NCI-H510A treated with DMSO at 0.1 percent for 48 hours (cell line): ENCODE data around the gene IRAK1BP1.
"Not testable (repeated sequence)": the region's sequence is repeated elsewhere in the genome, so short reads cannot be mapped to it uniquely, and the experiment has no call there.

Source experiments
- DNase-seq: peaks from one replicate; lab custom pipeline; 2025; lab: John Stamatoyannopoulos, UW

Gene IRAK1BP1

DNA sequence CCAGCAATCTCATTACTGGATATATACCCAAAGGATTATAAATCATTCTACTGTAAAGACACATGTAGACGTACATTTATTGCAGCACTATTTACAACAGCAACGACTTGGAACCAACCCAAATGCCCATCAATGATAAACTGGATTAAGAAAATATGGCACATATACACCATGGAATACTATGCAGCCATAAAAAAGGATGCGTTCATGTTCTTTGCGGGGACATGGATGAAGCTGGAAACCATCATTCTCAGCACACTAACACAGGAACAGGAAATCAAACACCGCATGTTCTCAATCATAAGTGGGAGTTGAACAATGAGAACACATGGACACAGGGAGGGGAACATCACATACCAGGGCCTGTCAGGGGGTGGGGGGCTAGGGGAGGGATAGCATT, 22.6 kb downstream of the IRAK1BP1 start:
- not testable (repeated sequence) for DNase-seq

GRCh38 chr6:78896227-78896626, 28.9 kb downstream of the IRAK1BP1 start:
- no peak for DNase-seq

DNA sequence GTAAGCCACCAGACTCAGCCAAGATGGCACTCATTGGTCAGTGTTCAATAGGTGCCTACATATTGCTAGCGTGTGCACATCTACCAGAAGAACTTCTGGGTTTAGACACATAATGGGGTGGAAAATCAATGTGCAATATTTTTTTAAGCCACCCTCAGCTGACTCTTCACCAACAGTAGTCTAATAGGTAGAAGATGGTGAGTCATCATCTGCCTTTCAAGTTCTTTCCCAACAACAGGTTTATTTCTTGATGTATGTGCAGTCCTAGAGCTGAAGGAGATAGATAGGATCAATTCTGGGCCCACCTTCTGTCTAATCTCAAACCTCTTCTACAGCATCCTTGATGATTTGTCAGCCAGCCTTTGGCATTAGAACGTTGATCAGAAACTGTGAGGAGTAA, 41.3 kb downstream of the IRAK1BP1 start:
- no peak for DNase-seq

- no peak for DNase-seq
Measured at GRCh38 chr6:78909391-78909790, 42.0 kb downstream of the IRAK1BP1 start.

DNA sequence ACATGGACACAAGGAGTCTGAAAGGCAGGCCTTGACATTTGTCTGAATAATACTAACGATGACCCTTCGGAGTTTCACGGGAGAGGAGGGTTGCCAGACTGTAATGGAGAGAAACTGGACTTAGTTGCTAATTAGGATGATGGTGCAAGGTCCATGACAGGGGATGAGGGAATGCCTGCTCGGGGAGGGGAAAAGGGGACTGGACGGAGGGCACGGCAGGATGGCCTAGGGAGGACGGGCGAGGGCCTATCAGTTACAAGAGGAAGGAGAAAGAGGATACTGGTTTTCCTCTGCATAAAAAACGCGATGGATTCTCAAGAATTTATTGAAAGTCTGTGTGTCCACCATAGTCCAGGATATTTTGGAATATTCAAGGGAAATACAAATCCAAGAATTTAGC, 42.7 kb downstream of the IRAK1BP1 start:
- DNase-seq, result no peak

GRCh38 chr6:78910591-78911171, 43.3 kb downstream of the IRAK1BP1 start:
- no peak for DNase-seq

DNA sequence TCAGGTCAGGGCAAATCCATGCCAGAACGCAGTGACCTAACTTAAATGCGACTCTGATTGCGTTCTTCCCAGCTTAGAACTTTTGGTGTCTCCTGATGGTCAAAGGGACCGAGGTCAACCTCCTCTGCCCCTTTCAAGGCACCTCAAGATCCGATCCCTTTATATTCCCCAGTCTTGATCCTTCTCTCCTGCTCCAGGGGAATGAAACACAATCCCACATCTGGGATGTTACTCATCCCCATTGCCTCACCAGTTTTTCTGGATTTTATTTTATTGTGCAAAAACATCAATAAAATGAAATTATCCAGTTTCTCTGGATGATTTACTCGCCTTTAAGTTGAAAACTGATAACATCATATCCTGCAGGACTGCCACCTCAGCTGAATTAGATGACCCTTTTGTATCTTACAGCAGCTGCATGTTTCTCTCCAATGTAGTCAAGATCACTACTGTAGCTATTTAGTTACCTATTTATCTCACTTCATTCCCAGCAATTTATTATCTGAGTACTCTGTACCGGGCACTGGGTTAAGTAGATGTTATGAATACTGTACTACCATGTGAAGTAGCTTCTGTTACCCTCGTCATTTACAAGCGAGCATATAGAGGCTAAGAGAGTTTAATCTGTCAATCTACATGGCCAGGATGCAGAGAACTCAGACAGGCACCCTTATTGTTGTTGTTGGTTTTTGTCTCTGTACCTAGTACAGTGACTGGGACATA, 44.0 kb downstream of the IRAK1BP1 start:
- no peak for DNase-seq

DNA sequence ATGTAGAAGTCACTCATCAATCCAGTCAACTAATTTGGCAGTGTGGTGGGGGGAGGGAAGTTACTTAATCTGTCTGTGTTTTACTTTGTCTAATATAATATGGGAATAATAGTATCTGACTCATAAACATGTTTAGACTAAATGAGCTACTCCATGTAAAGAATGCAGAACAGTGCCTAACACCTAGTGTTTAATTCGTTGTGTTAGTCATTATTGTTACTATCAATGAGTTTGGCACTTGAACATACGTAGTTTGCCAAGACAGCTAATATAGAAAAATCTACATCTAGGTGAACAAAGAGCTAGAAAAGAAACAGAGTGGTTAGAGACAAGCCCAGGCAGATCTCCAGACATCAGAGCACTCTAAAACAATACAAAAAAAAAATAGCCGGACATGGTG, 49.1 kb downstream of the IRAK1BP1 start:
- no peak for DNase-seq

DNA sequence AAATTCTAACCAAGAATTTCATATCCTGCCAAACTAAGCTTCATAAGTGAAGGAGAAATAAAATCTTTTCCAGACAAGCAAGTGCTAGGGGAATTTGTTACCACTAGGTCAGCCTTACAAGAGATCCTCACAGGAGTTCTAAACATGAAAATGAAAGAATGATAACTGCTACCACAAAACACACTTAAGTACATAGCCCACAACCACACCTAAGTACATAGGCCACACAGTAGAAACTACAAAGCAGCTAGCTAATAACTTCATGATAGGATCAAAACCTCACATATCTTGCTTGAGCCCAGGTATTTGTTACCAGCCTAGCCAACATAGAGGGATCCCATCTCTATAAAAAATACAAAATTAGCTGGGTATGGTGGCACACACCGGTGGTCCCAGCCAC, 50.4 kb downstream of the IRAK1BP1 start:
- no peak for DNase-seq

DNA sequence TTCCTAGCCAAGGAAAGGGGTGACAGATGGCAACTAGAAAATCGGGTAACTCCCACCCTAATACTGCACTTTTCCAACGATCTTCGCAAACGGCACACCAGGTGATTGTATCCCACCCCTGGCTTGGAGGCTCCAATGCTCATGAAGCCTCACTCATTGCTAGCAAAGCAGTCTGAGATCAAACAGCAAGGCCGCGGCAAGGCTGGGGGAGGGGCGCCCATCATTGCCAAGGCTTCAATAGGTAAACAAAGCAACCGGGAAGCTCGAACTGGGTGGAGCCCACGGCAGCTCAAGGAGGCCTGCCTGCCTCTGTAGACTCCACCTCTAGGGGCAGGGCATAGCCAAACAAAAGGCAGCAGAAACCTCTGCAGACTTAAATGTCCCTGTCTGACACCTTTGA, 53.8 kb downstream of the IRAK1BP1 start:
- DNase-seq, result not testable (repeated sequence)

DNA sequence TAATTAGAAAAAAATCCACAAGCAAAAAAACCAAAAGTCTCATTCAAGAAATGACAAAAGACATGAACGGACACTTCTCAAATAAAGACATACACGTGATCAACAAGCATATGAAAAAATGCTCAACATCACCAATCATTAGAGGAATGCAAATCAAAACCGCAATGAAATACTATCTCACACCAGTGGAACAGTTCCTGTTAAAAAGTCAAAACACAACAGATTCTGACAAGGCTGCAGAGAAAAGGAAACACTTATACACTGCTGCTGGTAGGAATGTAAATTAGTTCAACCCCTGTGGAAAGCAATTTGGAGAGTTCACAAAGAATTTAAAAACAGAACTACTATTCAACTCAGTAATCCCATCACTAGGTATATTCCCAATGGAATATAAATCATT, 58.0 kb downstream of the IRAK1BP1 start:
- DNase-seq, result no peak

DNA sequence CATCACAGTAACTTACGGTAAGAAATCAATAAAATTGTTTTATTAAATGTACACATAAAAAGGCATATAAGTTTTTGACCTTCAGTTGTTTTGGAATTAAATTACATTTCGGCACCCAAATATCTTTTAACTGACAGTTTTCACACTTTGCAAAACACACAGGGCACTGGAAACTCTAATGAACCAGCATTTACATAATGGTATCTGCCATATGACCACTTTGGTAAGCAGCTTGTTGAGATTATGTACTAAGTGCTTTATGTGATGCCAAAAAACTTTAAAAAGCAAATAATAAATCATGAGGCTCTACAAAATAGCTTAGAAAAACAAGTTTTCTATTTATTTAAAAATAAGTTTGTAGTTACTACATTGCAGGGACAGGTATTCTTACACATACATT, 68.2 kb downstream of the IRAK1BP1 start:
- no peak for DNase-seq

- no peak for DNase-seq
Measured at GRCh38 chr6:78936515-78936914, 69.2 kb downstream of the IRAK1BP1 start.

DNA sequence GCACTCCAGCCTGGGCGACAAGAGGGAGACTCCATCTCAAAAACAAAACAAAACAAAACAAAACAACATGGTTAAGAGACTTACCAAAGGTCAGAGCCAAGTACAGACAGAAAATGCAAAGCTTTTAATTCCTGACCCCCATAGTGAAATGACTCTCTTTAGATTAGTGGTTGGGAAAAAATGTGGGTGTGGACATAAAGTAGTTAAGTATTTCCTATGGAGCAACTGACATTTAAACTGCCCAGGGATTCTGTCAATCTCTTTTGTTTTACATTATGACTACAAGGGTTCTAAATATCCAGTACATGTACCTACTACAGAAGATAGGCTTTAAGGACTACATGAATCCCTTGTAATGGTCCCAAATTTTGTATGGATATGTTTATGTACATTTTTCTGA, 75.1 kb downstream of the IRAK1BP1 start:
- no peak for DNase-seq

DNA sequence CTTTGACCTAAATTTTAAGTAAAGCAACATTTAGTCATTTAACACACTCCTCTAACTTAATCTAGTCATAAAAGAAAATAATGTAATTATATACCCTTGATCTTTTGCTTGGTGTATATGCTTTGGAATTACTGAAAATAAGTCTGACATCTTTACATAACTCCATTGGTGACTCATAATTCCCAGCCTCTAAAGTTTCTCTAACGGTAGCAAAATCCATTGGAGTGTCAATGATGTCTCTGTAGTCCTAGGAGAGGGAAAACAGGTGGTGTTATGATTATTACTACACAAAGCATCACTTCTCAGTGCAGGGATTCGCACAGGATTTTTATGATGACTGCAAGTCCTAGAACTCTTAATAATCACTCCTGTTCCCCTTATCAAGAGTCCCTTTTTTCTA, 80.2 kb downstream of the IRAK1BP1 start:
- DNase-seq, result no peak

DNA sequence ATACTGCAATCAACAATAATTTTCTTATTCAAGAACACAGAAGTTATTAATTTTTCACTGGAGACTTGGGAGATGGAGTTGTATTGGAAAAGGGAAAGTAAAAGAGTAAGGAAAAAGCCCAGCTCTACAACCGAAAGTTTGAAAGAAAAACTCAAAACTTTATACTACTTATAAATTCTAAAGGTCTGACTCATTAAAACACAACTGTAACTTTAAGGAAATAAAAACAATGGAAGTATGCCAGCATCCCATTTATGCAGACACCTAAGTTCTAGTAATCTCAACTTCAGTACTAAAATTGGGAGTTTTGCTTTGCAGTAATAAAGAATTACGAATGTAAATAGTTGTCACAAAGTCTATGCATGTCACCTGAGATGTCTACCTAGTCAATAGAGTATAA, 80.6 kb downstream of the IRAK1BP1 start:
- no peak for DNase-seq

DNA sequence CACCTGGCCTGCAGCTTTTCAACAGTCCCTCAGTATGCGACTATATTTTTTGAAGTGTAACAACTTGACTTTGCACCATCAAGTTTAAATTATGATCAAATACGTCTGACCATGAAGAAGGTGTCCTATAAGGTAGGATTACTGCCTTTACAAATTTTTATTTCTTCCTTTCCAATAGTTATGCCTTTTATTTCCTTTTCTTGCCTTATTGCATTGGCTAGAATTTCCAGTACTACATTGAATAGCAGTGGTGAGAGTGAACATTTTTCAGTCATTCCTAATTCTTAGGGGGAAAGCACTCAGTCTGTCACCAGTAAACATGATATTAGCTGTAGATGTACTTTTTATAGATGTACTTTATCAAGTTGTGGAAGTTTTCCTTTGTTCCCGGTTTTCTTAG, 81.4 kb downstream of the IRAK1BP1 start:
- DNase-seq, result no peak

GRCh38 chr6:78952362-78952761, 85.0 kb downstream of the IRAK1BP1 start:
- DNase-seq, result no peak
